ENCODE results near the gene WDR73. TPM values are rescaled to one million over a fixed set of nuclear protein-coding genes. Genes with fewer than 3 reads are reported as not detected.

WDR73 gene
- total and polyA plus RNA-seq, 12 donors = 8.3 to 45.6 (median 32.8) TPM

DNA sequence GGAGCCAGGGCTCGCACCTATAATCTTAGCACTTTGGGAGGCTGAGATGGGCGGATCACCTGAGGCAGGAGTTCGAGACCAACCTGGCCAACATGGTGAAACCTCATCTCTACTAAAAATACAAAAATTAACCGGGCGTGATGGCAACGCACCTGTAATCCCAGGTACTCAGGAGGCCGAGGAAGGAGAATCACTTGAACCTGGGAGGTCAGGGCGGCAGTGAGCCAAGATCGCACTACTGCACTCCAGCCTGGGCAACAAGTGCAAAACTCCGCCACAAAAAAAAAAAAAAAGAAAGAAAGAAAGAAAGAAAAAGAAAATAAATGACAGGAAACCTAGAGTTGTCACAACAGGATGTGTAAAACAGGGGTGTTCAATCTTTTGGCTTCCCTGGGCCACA, 6.9 kb upstream of the WDR73 start:
- no peak overlapping the region for H3K27ac ChIP-seq
- peaks cover 0 to 6% of the 10 kb centered on the region in 2 donors for H3K36me3 ChIP-seq (replicated peaks in 1 of 2)
- H3K9me3 ChIP-seq (replicated peaks in 1 of 3) = no peaks in the 10 kb centered on the region
- TF ChIP-seq POLR2A (IDR thresholded peaks at IDR 0.05) = no peak
- TF ChIP-seq, protein P1, sequence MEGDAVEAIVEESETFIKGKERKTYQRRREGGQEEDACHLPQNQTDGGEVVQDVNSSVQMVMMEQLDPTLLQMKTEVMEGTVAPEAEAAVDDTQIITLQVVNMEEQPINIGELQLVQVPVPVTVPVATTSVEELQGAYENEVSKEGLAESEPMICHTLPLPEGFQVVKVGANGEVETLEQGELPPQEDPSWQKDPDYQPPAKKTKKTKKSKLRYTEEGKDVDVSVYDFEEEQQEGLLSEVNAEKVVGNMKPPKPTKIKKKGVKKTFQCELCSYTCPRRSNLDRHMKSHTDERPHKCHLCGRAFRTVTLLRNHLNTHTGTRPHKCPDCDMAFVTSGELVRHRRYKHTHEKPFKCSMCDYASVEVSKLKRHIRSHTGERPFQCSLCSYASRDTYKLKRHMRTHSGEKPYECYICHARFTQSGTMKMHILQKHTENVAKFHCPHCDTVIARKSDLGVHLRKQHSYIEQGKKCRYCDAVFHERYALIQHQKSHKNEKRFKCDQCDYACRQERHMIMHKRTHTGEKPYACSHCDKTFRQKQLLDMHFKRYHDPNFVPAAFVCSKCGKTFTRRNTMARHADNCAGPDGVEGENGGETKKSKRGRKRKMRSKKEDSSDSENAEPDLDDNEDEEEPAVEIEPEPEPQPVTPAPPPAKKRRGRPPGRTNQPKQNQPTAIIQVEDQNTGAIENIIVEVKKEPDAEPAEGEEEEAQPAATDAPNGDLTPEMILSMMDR (IDR thresholded peaks at IDR 0.05) = no peak
- 93 to 99% (median 96%) methylated on average over 10 of the region's 10 CpGs for WGBS, 4 donors
- no peaks in the 10 kb centered on the region for H3K27me3 ChIP-seq
- intact Hi-C loops (cut with DNase I) = no loop called here
- peaks cover 5 to 18% of the 10 kb centered on the region in 2 donors for H3K4me1 ChIP-seq (replicated peaks in 1 of 2)
- DNase-seq = no peak
- H3K4me3 ChIP-seq = no peak overlapping the region

DNA sequence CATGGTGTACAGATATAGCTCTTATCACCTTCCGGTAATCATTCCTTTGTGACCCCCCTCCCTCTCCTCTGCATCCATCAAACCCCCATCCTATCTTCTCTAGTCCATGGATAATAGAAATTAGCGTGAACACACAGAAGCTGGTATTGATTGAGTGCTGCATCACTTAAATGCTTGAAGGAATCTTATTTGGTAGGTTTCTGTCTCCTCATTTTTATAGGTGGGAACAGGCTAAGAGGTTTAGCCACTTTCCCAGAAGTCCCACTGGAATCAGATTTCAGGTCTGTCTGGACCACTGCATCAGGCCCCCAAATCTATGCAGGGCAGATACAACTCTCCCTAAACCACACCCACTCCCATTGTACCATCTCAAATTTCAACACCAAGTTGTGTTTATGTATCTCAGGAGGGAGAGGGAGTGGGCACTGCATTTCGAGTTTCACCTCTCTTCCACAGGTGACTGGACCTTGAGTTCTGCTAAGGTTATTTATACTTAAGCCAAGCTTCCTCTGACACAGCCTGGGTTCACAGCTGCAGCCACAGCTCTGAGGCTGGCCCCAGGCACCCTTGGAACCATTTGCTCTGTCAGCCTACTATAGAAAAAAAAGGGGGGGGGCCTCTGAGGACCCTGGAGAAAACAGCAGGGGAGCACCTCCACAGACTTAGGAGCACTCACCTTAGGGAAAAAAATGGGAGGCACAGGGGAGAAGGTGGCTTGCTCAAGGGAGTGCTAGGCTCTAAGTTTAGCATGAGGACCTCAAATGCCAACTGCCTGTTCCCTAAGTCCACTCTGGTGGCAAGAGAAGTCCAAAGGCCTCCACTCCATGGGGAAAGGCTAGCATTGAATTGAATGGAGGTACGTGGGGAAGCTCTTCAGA, 6.1 kb upstream of the WDR73 start:
- DNase-seq = no peak
- intact Hi-C loops (cut with DNase I) = loop anchor here (10.0 kb wide), 1 partner anchor 55 kb away; the partner anchor contains the start of gene SEC11A (in 2 of the 2)
- Histone ChIP-seq H3K4me3 (no peak overlapping the region), H3K36me3 (replicated peaks in 1 of 2) (no peaks in the 10 kb centered on the region), H3K4me1 (replicated peaks in 1 of 2) (peaks cover 5 to 22% of the 10 kb centered on the region in 2 donors), H3K27me3 (no peaks in the 10 kb centered on the region), H3K9me3 (replicated peaks in 1 of 3) (no peaks in the 10 kb centered on the region), H3K27ac (no peak overlapping the region)
- no peak for TF ChIP-seq POLR2A (IDR thresholded peaks at IDR 0.05)
- TF ChIP-seq, protein P1 (IDR thresholded peaks at IDR 0.05) = no peak
- WGBS, 4 donors = 84 to 89% (median 87%) methylated on average over 4 of the region's 4 CpGs

DNA sequence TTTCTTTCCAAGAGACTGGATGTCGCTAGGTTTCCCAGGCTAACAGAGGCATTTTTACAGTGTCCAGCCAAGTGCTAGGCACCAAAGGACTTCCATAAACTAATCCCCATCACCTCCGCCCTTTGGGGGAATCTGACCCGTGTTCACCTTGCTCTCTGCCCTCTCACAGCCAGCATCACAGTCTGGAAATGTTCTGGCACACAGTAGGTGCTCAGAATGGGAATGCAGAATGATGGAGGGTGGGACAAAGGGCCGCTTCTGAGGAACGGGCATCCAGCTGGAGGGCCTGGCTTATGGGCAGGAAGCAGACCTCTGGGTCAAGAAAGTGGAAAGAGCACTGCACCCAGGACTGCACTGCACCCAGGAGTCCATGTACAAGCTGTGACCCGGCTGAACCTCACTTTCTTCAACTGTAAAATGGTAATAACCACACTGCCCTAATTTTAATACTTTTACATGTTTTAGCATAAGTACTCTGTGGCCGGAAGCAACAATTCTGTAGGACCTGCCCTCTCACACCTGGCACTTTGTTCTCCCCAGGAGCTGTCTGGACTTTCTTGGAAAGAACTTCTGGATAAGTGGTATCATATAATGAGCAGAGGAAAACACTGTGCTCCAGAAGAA, 4.8 kb upstream of the WDR73 start:
- Histone ChIP-seq H3K4me3 (peak overlapping the region in 1 of 4 donors; percentile 56), H3K36me3 (replicated peaks in 1 of 2) (no peaks in the 10 kb centered on the region), H3K27me3 (no peaks in the 10 kb centered on the region), H3K4me1 (replicated peaks in 1 of 2) (peaks cover 5 to 27% of the 10 kb centered on the region in 2 donors), H3K9me3 (replicated peaks in 1 of 3) (no peaks in the 10 kb centered on the region), H3K27ac (peak overlapping the region in 4 of 5 donors; percentile 56 to 85 (median 60))
- 49 to 58% (median 53%) methylated on average over 7 of the region's 7 CpGs for WGBS, 4 donors
- TF ChIP-seq, protein P1 (IDR thresholded peaks at IDR 0.05) = no peak
- TF ChIP-seq POLR2A (IDR thresholded peaks at IDR 0.05) = no peak
- DNase-seq = no peak
- intact Hi-C loops (cut with DNase I) = loop anchor here (10.0 kb wide), 1 partner anchor 56 kb away; the partner anchor contains the start of gene SEC11A (in 2 of the 2)
